ENCODE data around the gene MFF.

GRCh38 chr2:227280895-227281294 lies 44.2 kb upstream of the MFF start:
- TF ChIP-seq YY1 (IDR thresholded peaks at IDR 0.05; ENCODE audit: extremely low read depth, insufficient replicate concordance, low read depth, low read length) = no peak
- no peak for TF ChIP-seq EZH2phosphoT487 (IDR thresholded peaks at IDR 0.05; ENCODE audit: borderline replicate concordance)

Measured in HCT116 (cell line).